ENCODE data around the gene ARHGAP1. TPM values are rescaled to one million over a fixed set of nuclear protein-coding genes. Genes with fewer than 3 reads are reported as not detected.
"Not testable (repeated sequence)": the region's sequence is repeated elsewhere in the genome, so short reads cannot be mapped to it uniquely, and the experiment has no call there.

ARHGAP1 gene
- polyA plus RNA-seq, 2 donors: 27.3 to 33.8 TPM

- Histone ChIP-seq H3K27me3 (ENCODE audit: control insufficient read depth in 1 of 2, insufficient read depth in 2 of 2, low read length in 2 of 2) (no peaks in the 10 kb centered on the region), H3K36me3 (ENCODE audit: control insufficient read depth in 2 of 2, insufficient read depth in 2 of 2, low read length in 1 of 2) (peaks cover 4 to 6% of the 10 kb centered on the region in 2 donors), H3K4me1 (ENCODE audit: control insufficient read depth in 2 of 2, insufficient read depth in 2 of 2, low read length in 1 of 2) (no peaks in the 10 kb centered on the region), H3K4me3 (ENCODE audit: low read depth in 1 of 2, low read length in 2 of 2) (no peak overlapping the region), H3K9me3 (ENCODE audit: control insufficient read depth in 2 of 2, insufficient read depth in 1 of 2, low read depth in 1 of 2, low read length in 1 of 2) (no peaks in the 10 kb centered on the region), H3K27ac (ENCODE audit: low read depth in 2 of 2, low read length in 1 of 2) (peak overlapping the region; percentile 38 to 48)
- 68 to 77% methylated on average over 5 of the region's 5 CpGs for WGBS, 2 donors
These were observed 10.9 kb upstream of the ARHGAP1 start for GRCh38 chr11:46711303-46711702.

- Histone ChIP-seq H3K36me3 (ENCODE audit: control insufficient read depth in 2 of 2, insufficient read depth in 2 of 2, low read length in 1 of 2) (peaks cover 5 to 10% of the 10 kb centered on the region in 2 donors), H3K9me3 (ENCODE audit: control insufficient read depth in 2 of 2, insufficient read depth in 1 of 2, low read depth in 1 of 2, low read length in 1 of 2) (no peaks in the 10 kb centered on the region), H3K27ac (ENCODE audit: low read depth in 2 of 2, low read length in 1 of 2) (peak overlapping the region; percentile 38 to 48), H3K27me3 (ENCODE audit: control insufficient read depth in 1 of 2, insufficient read depth in 2 of 2, low read length in 2 of 2) (no peaks in the 10 kb centered on the region), H3K4me3 (ENCODE audit: low read depth in 1 of 2, low read length in 2 of 2) (no peak overlapping the region), H3K4me1 (ENCODE audit: control insufficient read depth in 2 of 2, insufficient read depth in 2 of 2, low read length in 1 of 2) (no peaks in the 10 kb centered on the region)
- 62 to 67% methylated on average over 10 of the region's 10 CpGs for WGBS, 2 donors
These were observed 10.4 kb upstream of the ARHGAP1 start for GRCh38 chr11:46710821-46711269.

- H3K4me3 ChIP-seq (ENCODE audit: low read depth in 1 of 2, low read length in 2 of 2); H3K27me3 ChIP-seq (ENCODE audit: control insufficient read depth in 1 of 2, insufficient read depth in 2 of 2, low read length in 2 of 2); H3K27ac ChIP-seq (ENCODE audit: low read depth in 2 of 2, low read length in 1 of 2); H3K9me3 ChIP-seq (ENCODE audit: control insufficient read depth in 2 of 2, insufficient read depth in 1 of 2, low read depth in 1 of 2, low read length in 1 of 2); H3K4me1 ChIP-seq (ENCODE audit: control insufficient read depth in 2 of 2, insufficient read depth in 2 of 2, low read length in 1 of 2): not testable (repeated sequence)
- peaks cover 5 to 25% of the 10 kb centered on the region in 2 donors for H3K36me3 ChIP-seq (ENCODE audit: control insufficient read depth in 2 of 2, insufficient read depth in 2 of 2, low read length in 1 of 2)
- WGBS, 2 donors: 90 to 91% methylated on average over 9 of the region's 9 CpGs
These were observed 8.9 kb upstream of the ARHGAP1 start for GRCh38 chr11:46709351-46709750.

- Histone ChIP-seq H3K4me3 (ENCODE audit: low read depth in 1 of 2, low read length in 2 of 2) (no peak overlapping the region), H3K4me1 (ENCODE audit: control insufficient read depth in 2 of 2, insufficient read depth in 2 of 2, low read length in 1 of 2) (peaks cover 0 to 5% of the 10 kb centered on the region in 2 donors), H3K36me3 (ENCODE audit: control insufficient read depth in 2 of 2, insufficient read depth in 2 of 2, low read length in 1 of 2) (peaks cover 10 to 39% of the 10 kb centered on the region in 2 donors), H3K9me3 (ENCODE audit: control insufficient read depth in 2 of 2, insufficient read depth in 1 of 2, low read depth in 1 of 2, low read length in 1 of 2) (no peaks in the 10 kb centered on the region), H3K27ac (ENCODE audit: low read depth in 2 of 2, low read length in 1 of 2) (no peak overlapping the region), H3K27me3 (ENCODE audit: control insufficient read depth in 1 of 2, insufficient read depth in 2 of 2, low read length in 2 of 2) (no peaks in the 10 kb centered on the region)
- 91 to 95% methylated on average over 7 of the region's 7 CpGs for WGBS, 2 donors
These were observed 6.5 kb upstream of the ARHGAP1 start for GRCh38 chr11:46706886-46707285.

GRCh38 chr11:46705070-46705688 lies 4.8 kb upstream of the ARHGAP1 start:
- Histone ChIP-seq H3K27me3 (ENCODE audit: control insufficient read depth in 1 of 2, insufficient read depth in 2 of 2, low read length in 2 of 2) (no peaks in the 10 kb centered on the region), H3K4me1 (ENCODE audit: control insufficient read depth in 2 of 2, insufficient read depth in 2 of 2, low read length in 1 of 2) (peaks cover 0 to 8% of the 10 kb centered on the region in 2 donors), H3K27ac (ENCODE audit: low read depth in 2 of 2, low read length in 1 of 2) (no peak overlapping the region), H3K4me3 (ENCODE audit: low read depth in 1 of 2, low read length in 2 of 2) (no peak overlapping the region), H3K36me3 (ENCODE audit: control insufficient read depth in 2 of 2, insufficient read depth in 2 of 2, low read length in 1 of 2) (peaks cover 10 to 39% of the 10 kb centered on the region in 2 donors), H3K9me3 (ENCODE audit: control insufficient read depth in 2 of 2, insufficient read depth in 1 of 2, low read depth in 1 of 2, low read length in 1 of 2) (no peaks in the 10 kb centered on the region)
- 96 to 97% methylated on average over 31 of the region's 31 CpGs for WGBS, 2 donors

GRCh38 chr11:46701078-46701654 lies 747 bp upstream of the ARHGAP1 start:
- H3K4me1 ChIP-seq (ENCODE audit: control insufficient read depth in 2 of 2, insufficient read depth in 2 of 2, low read length in 1 of 2): peaks cover 3 to 25% of the 10 kb centered on the region in 2 donors
- H3K27ac ChIP-seq (ENCODE audit: low read depth in 2 of 2, low read length in 1 of 2): peak overlapping the region; percentile 93 to 94
- peaks cover 5 to 34% of the 10 kb centered on the region in 2 donors for H3K36me3 ChIP-seq (ENCODE audit: control insufficient read depth in 2 of 2, insufficient read depth in 2 of 2, low read length in 1 of 2)

GRCh38 chr11:46698597-46698996 lies 1.8 kb downstream of the ARHGAP1 start:
- 56 to 78% methylated on average over 1 of the region's 1 CpG for WGBS, 2 donors
- Histone ChIP-seq H3K9me3 (ENCODE audit: control insufficient read depth in 2 of 2, insufficient read depth in 1 of 2, low read depth in 1 of 2, low read length in 1 of 2) (no peaks in the 10 kb centered on the region), H3K27ac (ENCODE audit: low read depth in 2 of 2, low read length in 1 of 2) (peak overlapping the region; percentile 20 to 75), H3K4me3 (ENCODE audit: low read depth in 1 of 2, low read length in 2 of 2) (peak overlapping the region in 1 of 2 donors; percentile 9), H3K27me3 (ENCODE audit: control insufficient read depth in 1 of 2, insufficient read depth in 2 of 2, low read length in 2 of 2) (no peaks in the 10 kb centered on the region), H3K36me3 (ENCODE audit: control insufficient read depth in 2 of 2, insufficient read depth in 2 of 2, low read length in 1 of 2) (peaks cover 3 to 27% of the 10 kb centered on the region in 2 donors), H3K4me1 (ENCODE audit: control insufficient read depth in 2 of 2, insufficient read depth in 2 of 2, low read length in 1 of 2) (peaks cover 9 to 33% of the 10 kb centered on the region in 2 donors)

More at GRCh38 chr11:46701078-46701654, 747 bp upstream of the ARHGAP1 start:
- H3K9me3 ChIP-seq (ENCODE audit: control insufficient read depth in 2 of 2, insufficient read depth in 1 of 2, low read depth in 1 of 2, low read length in 1 of 2): no peaks in the 10 kb centered on the region
- peak overlapping the region; percentile 85 to 94 for H3K4me3 ChIP-seq (ENCODE audit: low read depth in 1 of 2, low read length in 2 of 2)
- no peaks in the 10 kb centered on the region for H3K27me3 ChIP-seq (ENCODE audit: control insufficient read depth in 1 of 2, insufficient read depth in 2 of 2, low read length in 2 of 2)
- WGBS, 2 donors: 0 to 1% methylated on average over 29 of the region's 29 CpGs

- Histone ChIP-seq H3K27ac (ENCODE audit: low read depth in 2 of 2, low read length in 1 of 2) (peak overlapping the region in 1 of 2 donors; percentile 70), H3K36me3 (ENCODE audit: control insufficient read depth in 2 of 2, insufficient read depth in 2 of 2, low read length in 1 of 2) (peaks cover 3 to 21% of the 10 kb centered on the region in 2 donors), H3K4me3 (ENCODE audit: low read depth in 1 of 2, low read length in 2 of 2) (no peak overlapping the region), H3K9me3 (ENCODE audit: control insufficient read depth in 2 of 2, insufficient read depth in 1 of 2, low read depth in 1 of 2, low read length in 1 of 2) (no peaks in the 10 kb centered on the region), H3K27me3 (ENCODE audit: control insufficient read depth in 1 of 2, insufficient read depth in 2 of 2, low read length in 2 of 2) (no peaks in the 10 kb centered on the region), H3K4me1 (ENCODE audit: control insufficient read depth in 2 of 2, insufficient read depth in 2 of 2, low read length in 1 of 2) (peaks cover 9 to 31% of the 10 kb centered on the region in 2 donors)
- 56 to 58% methylated on average over 2 of the region's 2 CpGs for WGBS, 2 donors
These were observed 2.7 kb downstream of the ARHGAP1 start for GRCh38 chr11:46697723-46698122.

- Histone ChIP-seq H3K4me1 (ENCODE audit: control insufficient read depth in 2 of 2, insufficient read depth in 2 of 2, low read length in 1 of 2) (peaks cover 9 to 28% of the 10 kb centered on the region in 2 donors), H3K27me3 (ENCODE audit: control insufficient read depth in 1 of 2, insufficient read depth in 2 of 2, low read length in 2 of 2) (no peaks in the 10 kb centered on the region), H3K4me3 (ENCODE audit: low read depth in 1 of 2, low read length in 2 of 2) (no peak overlapping the region), H3K36me3 (ENCODE audit: control insufficient read depth in 2 of 2, insufficient read depth in 2 of 2, low read length in 1 of 2) (peaks cover 3 to 20% of the 10 kb centered on the region in 2 donors), H3K9me3 (ENCODE audit: control insufficient read depth in 2 of 2, insufficient read depth in 1 of 2, low read depth in 1 of 2, low read length in 1 of 2) (no peaks in the 10 kb centered on the region), H3K27ac (ENCODE audit: low read depth in 2 of 2, low read length in 1 of 2) (peak overlapping the region in 1 of 2 donors; percentile 70)
- 58% methylated on average over 3 of the region's 3 CpGs for WGBS, 2 donors
These were observed 3.1 kb downstream of the ARHGAP1 start for GRCh38 chr11:46697303-46697702.

- Histone ChIP-seq H3K9me3 (ENCODE audit: control insufficient read depth in 2 of 2, insufficient read depth in 1 of 2, low read depth in 1 of 2, low read length in 1 of 2) (no peaks in the 10 kb centered on the region), H3K36me3 (ENCODE audit: control insufficient read depth in 2 of 2, insufficient read depth in 2 of 2, low read length in 1 of 2) (peaks cover 5 to 22% of the 10 kb centered on the region in 2 donors), H3K27me3 (ENCODE audit: control insufficient read depth in 1 of 2, insufficient read depth in 2 of 2, low read length in 2 of 2) (no peaks in the 10 kb centered on the region), H3K4me3 (ENCODE audit: low read depth in 1 of 2, low read length in 2 of 2) (no peak overlapping the region), H3K4me1 (ENCODE audit: control insufficient read depth in 2 of 2, insufficient read depth in 2 of 2, low read length in 1 of 2) (peaks cover 9 to 25% of the 10 kb centered on the region in 2 donors), H3K27ac (ENCODE audit: low read depth in 2 of 2, low read length in 1 of 2) (peak overlapping the region; percentile 4 to 96)
- 55 to 57% methylated on average over 11 of the region's 11 CpGs for WGBS, 2 donors
These were observed 4.2 kb downstream of the ARHGAP1 start for GRCh38 chr11:46696212-46696558.
